Prostate gland (tissue), 2 donors: ENCODE measurements around the gene ANKMY2.

Experiments
- CTCF ChIP-seq, 4 experiments: fragments of 200-600 bp in 2 of 4; fragments of 450-650 bp in 2 of 4; sonication (generic) in 2 of 4; IDR thresholded peaks; 1 replicate in 3 of 4; 2 replicates in 1 of 4; pipeline ENCODE4 v1.5.1; 2016 to 2019; ENCODE audit warnings: antibody characterized with exemption in 4 of 4, mild to moderate bottlenecking in 2 of 4, moderate library complexity in 2 of 4
- POLR2A ChIP-seq: fragments of 450-650 bp; IDR thresholded peaks from one replicate; pipeline ENCODE4 v1.6.1; 2016; ENCODE audit warnings: antibody characterized with exemption, mild to moderate bottlenecking

GRCh38 chr7:16559497-16560179 lies 85.9 kb downstream of the ANKMY2 start:
- TF ChIP-seq POLR2A (no peak), CTCF (IDR thresholded peaks at IDR 0.05) (no peak)
